DND-41 (cell line): ENCODE results near the gene ZC3H18.

ENCODE experiments used
- CTCF ChIP-seq: IDR thresholded peaks from 2 replicates; pipeline ENCODE4 v1.5.1; 2012; ENCODE audit warnings: borderline replicate concordance, low read length, moderate library complexity, mild to moderate bottlenecking; ENCODE audit not compliant: poor library complexity, severe bottlenecking; ENCODE audit errors: extremely low read depth
- EZH2 ChIP-seq: IDR thresholded peaks from 3 replicates; pipeline ENCODE4 v1.6.1; 2012; ENCODE audit warnings: borderline replicate concordance, low read depth, mild to moderate bottlenecking, moderate library complexity, low read length, inconsistent platforms; ENCODE audit not compliant: severe bottlenecking

GRCh38 chr16:88552815-88553214 lies 17.4 kb upstream of the ZC3H18 start:
- TF ChIP-seq CTCF (no peak), EZH2 (no peak)
